NB4 (cell line): ENCODE measurements around the gene FASLG.
"Not testable (repeated sequence)": the region's sequence is repeated elsewhere in the genome, so short reads cannot be mapped to it uniquely, and the experiment has no call there.

ENCODE experiments used
- DNase-seq: peaks from one replicate; pipeline ENCODE4 v3.0.0; 2010; ENCODE audit warnings: low read depth
- H3K4me3 ChIP-seq: one replicate; pipeline ENCODE4 v1.5.1; 2011; ENCODE audit warnings: mild to moderate bottlenecking, low read depth, low read length, moderate library complexity
- CTCF ChIP-seq: IDR thresholded peaks from one replicate; pipeline ENCODE4 v1.5.1; 2012; ENCODE audit warnings: low read depth, low read length
- MYC ChIP-seq: IDR thresholded peaks from 2 replicates; pipeline ENCODE4 v1.6.1; 2011; ENCODE audit warnings: low read depth, low read length
- POLR2A ChIP-seq: IDR thresholded peaks from 2 replicates; pipeline ENCODE4 v1.6.1; 2011; ENCODE audit warnings: mild to moderate bottlenecking; ENCODE audit not compliant: insufficient read length; ENCODE audit errors: extremely low read depth
- TF ChIP-seq, protein P1 (sequence below): IDR thresholded peaks from 2 replicates; pipeline ENCODE4 v1.6.1; 2011; ENCODE audit warnings: low read depth, low read length

Gene FASLG, protein sequence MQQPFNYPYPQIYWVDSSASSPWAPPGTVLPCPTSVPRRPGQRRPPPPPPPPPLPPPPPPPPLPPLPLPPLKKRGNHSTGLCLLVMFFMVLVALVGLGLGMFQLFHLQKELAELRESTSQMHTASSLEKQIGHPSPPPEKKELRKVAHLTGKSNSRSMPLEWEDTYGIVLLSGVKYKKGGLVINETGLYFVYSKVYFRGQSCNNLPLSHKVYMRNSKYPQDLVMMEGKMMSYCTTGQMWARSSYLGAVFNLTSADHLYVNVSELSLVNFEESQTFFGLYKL

GRCh38 chr1:172658871-172659453, at the start of gene FASLG:
Gene FASLG (plus strand): TSS chr1:172659103. CDS start chr1:172659202, 99 bp downstream.
- H3K4me3 ChIP-seq, result no peak within 1 kb of the TSS
- no peak for DNase-seq
- TF ChIP-seq, protein P1, sequence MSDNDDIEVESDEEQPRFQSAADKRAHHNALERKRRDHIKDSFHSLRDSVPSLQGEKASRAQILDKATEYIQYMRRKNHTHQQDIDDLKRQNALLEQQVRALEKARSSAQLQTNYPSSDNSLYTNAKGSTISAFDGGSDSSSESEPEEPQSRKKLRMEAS, result no peak
- no peak for TF ChIP-seq CTCF
- no peak for TF ChIP-seq POLR2A
- TF ChIP-seq MYC, result no peak

GRCh38 chr1:172609528-172609927, 49.4 kb upstream of the FASLG start:
- no peak overlapping the region for H3K4me3 ChIP-seq
- TF ChIP-seq CTCF (peak; percentile 10), POLR2A (no peak)
- DNase-seq, result peak; percentile 34

- no peak for DNase-seq
- H3K4me3 ChIP-seq, result no peak overlapping the region
- TF ChIP-seq CTCF, result no peak
- no peak for TF ChIP-seq MYC
- no peak for TF ChIP-seq POLR2A
- TF ChIP-seq, protein P1, result no peak
These were observed 46.4 kb upstream of the FASLG start for GRCh38 chr1:172612478-172612877.

DNA sequence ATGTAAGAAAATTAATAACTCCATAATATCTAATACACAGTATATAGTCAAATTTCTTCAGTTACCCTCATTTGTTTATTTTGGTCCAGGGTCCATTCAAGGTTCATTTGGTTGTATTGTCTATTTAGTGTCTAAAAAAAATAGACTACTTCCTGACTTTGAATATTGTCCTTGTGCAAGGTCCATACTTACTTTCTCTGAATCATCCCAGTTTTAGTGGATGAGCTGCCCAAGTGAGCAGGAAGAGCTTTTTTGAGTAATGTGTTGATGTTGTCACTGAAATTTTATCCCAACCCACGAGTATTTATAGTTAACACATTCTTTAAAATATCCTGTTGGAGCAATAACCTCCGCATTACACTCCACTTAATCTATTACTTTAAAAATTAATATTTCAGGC, 45.6 kb upstream of the FASLG start:
- H3K4me3 ChIP-seq, result no peak overlapping the region
- TF ChIP-seq POLR2A (no peak), MYC (no peak), CTCF (no peak)
- TF ChIP-seq, protein P1, result no peak
- no peak for DNase-seq

GRCh38 chr1:172616195-172616594, 42.7 kb upstream of the FASLG start:
- TF ChIP-seq MYC, result no peak
- no peak for TF ChIP-seq POLR2A
- DNase-seq, result peak; percentile 21
- no peak overlapping the region for H3K4me3 ChIP-seq

DNA sequence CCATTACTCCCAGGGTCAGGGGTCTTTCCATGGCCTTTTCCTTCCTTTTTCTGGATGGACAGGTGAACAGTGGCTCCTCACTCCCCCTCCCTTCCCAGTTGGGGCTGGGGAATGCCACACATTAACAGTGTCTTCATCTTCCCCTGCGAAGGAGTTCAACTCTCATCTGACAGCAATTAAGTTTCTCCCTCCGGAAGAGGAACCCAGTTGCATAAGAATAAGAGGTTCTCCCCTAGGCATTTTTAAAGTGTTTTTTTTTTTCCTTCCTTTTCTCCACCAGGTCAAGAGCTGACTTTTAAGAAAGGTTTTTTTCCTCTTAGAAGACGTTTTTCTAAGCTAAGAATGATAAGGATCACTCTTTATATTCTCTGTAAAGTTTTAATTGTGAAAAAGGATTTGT, 42.3 kb upstream of the FASLG start:
- TF ChIP-seq CTCF (no peak), MYC (no peak), POLR2A (no peak)
- TF ChIP-seq, protein P1, result no peak
- DNase-seq, result peak; percentile 33
- H3K4me3 ChIP-seq, result no peak overlapping the region

DNA sequence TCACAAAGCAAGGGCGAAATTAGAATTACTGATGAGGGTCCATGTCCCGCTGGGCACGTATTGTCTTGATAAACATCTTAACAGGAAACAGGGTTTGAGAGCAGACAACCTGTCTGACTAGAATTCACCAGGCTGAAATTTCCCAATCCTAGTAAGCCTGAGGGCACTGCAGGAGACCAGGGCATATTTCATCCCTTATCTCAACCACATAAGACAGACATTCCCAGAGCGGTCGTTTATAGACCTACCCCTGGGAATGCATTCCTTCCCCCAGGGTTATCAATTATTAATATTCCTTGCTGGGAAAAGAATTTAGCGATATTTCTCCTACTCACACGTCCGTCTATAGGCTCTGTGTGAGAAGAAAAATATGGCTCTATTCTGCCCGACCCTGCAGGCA, 38.3 kb upstream of the FASLG start:
- DNase-seq, H3K4me3 ChIP-seq: not testable (repeated sequence)
